ENCODE measurements around the gene MX1.

DNA sequence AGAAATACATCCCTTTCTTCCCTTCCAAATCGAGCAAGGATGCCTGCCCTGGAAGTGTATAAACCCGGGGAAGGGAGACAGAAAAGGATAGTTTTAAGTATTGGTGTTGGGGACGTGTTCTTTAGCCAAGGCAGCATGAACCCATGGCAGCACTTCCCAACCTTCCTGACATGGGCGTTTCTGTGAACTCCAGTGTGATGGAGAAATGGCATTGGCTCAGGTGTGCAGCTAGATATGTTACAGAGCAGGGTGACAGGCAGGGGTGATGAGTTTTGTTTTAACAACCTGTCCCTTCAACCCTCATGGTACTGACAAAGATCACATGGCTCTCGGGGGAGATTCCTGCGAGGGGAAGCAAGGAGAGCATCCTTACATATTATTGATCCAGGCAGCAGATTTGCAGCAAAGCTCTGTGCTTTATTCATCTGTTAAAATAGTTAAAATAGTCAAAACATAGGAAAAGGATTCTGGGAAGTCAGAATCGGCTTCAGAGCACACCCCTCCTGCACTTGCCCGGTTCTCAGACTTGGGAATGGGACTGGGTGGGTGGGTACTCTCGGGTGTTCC is 4.0 kb downstream of the MX1 start:
- TF ChIP-seq, protein P1, sequence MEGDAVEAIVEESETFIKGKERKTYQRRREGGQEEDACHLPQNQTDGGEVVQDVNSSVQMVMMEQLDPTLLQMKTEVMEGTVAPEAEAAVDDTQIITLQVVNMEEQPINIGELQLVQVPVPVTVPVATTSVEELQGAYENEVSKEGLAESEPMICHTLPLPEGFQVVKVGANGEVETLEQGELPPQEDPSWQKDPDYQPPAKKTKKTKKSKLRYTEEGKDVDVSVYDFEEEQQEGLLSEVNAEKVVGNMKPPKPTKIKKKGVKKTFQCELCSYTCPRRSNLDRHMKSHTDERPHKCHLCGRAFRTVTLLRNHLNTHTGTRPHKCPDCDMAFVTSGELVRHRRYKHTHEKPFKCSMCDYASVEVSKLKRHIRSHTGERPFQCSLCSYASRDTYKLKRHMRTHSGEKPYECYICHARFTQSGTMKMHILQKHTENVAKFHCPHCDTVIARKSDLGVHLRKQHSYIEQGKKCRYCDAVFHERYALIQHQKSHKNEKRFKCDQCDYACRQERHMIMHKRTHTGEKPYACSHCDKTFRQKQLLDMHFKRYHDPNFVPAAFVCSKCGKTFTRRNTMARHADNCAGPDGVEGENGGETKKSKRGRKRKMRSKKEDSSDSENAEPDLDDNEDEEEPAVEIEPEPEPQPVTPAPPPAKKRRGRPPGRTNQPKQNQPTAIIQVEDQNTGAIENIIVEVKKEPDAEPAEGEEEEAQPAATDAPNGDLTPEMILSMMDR (IDR thresholded peaks at IDR 0.05), result no peak
- TF ChIP-seq EP300 (IDR thresholded peaks at IDR 0.05) (no peak), POLR2AphosphoS5 (IDR thresholded peaks at IDR 0.05) (no peak), POLR2A (IDR thresholded peaks at IDR 0.05) (no peak)
